ENCODE measurements around the gene NMUR1.

DNA sequence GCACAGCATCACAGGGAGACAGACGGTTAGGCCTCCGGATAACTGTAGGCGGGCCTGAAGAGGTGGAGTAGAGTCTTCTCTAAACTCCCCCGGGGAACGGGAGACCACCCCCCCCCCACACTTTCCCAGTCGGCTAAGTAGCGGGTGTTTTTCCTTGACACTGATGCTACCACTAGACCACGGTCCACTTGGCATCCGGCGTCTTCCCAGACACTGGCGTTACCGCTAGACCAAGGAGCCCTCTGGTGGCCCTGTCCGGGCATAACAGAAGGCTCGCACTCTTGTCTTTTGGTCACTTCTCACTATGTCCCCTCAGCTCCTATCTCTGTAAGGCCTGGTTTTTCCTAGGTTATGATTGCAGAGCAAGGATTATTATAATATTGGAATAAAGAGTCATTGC lies 40.3 kb downstream of the NMUR1 start:
- TF ChIP-seq, protein P1, sequence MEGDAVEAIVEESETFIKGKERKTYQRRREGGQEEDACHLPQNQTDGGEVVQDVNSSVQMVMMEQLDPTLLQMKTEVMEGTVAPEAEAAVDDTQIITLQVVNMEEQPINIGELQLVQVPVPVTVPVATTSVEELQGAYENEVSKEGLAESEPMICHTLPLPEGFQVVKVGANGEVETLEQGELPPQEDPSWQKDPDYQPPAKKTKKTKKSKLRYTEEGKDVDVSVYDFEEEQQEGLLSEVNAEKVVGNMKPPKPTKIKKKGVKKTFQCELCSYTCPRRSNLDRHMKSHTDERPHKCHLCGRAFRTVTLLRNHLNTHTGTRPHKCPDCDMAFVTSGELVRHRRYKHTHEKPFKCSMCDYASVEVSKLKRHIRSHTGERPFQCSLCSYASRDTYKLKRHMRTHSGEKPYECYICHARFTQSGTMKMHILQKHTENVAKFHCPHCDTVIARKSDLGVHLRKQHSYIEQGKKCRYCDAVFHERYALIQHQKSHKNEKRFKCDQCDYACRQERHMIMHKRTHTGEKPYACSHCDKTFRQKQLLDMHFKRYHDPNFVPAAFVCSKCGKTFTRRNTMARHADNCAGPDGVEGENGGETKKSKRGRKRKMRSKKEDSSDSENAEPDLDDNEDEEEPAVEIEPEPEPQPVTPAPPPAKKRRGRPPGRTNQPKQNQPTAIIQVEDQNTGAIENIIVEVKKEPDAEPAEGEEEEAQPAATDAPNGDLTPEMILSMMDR (IDR thresholded peaks at IDR 0.05; ENCODE audit: insufficient read depth, low read length, poor library complexity, severe bottlenecking), result no peak
- TF ChIP-seq EZH2phosphoT487 (conservative IDR thresholded peaks at IDR 0.05; ENCODE audit: low read length), result no peak

All from SU-DHL-6 (cell line).